NCI-H345 treated with DMSO at 0.1 percent for 48 hours (cell line): Measurements from ENCODE around the gene FHIP1B.

ENCODE experiments used
- DNase-seq: peaks from one replicate; lab custom pipeline; 2025; ENCODE audit not compliant: unreplicated experiment; lab: John Stamatoyannopoulos, UW

FHIP1B gene

DNA sequence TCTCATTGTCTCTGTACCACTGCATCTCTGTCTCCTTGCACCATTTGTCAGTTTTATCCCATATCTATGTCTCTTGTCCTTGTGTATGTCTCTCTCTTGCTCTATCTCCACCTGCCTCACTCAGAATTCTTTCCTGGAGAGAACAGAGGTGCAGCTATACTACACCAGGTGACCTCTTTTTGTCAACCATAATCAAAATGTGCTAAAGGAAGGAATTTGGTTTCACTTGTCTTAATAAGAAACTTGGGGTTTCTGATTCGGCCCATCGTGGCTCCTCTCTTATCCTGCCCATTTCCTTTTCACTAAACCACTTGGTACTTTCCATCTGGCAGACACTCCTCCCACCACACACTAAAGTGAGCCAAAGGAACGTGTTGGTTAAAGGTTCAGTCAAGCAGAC, 31.1 kb downstream of the FHIP1B start:
- DNase-seq, result no peak

DNA sequence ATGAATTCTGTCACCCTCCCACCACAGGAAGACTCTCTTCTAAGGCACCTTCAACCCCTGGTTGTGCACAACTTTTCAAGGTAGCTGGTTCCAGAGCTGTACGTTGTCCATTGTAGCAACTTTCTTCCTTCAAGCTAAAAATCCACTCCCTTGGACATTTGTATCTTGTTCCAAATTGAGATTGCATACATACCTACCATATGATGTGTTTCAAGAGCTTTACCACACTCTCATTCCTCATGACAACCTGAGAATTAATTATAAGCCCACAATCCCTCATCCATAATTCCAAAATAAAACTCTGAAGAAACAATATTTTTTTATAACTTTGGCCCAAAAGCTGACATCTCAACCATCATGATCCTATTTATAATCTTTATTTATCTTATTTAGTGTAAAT, 32.4 kb downstream of the FHIP1B start:
- no peak for DNase-seq

DNA sequence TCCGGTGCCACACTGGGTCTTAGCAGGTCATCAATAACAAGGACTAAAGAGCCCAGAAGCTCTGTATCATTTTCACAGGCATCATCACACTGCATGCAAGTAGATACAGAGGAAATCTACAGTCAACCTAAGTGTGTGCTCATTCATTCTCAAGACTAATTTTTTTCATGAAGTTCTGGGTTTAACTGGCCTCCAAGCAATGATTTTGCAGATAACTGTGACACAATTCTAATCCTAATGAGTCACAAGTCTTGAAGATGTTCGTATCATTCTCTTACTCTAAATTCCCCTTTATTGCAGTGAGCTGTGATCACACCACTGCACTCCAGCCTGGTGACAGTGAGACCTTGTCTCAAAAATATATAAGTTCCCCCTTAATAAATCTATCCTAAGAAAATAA, 33.0 kb downstream of the FHIP1B start:
- no peak for DNase-seq

DNA sequence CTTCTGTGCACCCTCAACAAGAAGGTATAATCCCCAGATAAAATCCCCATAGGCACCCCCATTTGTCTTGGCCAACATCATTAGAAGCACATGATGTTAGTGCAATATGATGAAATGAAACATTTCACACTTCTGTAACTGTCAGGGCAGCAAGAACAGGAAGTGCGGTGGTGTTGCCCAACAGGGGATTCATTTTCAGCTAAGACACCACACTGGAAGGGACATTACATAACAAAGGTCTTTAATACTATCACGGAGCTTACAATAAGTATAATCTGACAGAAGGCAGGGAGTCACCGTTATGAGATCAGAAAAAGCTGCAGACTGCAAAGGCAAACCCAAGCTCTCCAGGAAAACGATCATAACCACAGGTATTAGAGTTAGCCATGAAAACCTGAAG, 33.5 kb downstream of the FHIP1B start:
- no peak for DNase-seq

DNA sequence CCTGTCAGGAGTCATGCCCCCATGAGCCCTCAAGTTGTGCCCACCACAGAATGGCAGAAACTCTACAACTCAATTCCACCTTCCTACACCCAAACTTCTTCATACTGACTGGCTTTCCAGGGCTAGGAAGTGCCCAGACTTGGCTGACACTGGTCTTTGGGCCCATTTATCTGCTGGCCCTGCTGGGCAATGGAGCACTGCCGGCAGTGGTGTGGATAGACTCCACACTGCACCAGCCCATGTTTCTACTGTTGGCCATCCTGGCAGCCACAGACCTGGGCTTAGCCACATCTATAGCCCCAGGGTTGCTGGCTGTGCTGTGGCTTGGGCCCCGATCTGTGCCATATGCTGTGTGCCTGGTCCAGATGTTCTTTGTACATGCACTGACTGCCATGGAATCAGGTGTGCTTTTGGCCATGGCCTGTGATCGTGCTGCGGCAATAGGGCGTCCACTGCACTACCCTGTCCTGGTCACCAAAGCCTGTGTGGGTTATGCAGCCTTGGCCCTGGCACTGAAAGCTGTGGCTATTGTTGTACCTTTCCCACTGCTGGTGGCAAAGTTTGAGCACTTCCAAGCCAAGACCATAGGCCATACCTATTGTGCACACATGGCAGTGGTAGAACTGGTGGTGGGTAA, 35.1 kb downstream of the FHIP1B start, which contains the start of gene OR52W1:
Gene OR52W1, plus strand, starts transcription at position 51 of the 637 bp plus-strand sequence. Its CDS starts 0 bp downstream, at position 51.
- no peak for DNase-seq

DNA sequence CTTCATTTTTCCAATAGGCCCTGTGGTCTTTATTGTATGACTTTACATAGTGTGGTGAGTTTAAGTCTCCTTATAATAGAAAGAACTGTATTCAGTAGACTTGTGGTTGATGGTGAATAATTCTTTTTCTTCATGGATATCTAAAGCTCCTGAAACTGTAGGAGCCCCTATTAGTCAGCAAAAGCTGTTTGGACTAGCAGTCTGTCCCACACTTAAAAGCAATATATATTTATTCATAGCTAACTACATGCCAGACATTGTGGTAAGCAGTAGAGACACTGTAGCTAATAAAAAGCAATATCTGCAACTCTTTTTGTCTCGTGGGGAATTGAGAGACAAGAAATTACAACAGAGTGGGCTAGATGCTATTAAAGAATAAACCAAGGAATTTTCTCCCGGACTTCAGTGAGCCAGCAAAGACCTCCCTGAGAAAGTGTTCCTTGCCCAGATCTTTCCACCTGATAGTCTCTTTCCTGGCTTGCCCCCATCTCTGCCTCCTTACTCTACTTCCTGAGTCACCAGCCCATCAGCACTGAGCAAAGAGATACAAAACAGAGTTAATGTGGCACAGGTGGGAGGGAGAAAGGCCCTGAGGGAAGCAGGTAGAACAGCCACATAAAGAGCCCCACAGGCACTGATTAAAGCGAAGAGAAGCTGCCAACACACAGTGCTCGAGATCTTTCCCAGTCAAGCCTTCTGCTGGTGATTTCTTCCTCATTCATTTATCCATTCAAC, 36.8 kb downstream of the FHIP1B start:
- DNase-seq, result no peak

DNA sequence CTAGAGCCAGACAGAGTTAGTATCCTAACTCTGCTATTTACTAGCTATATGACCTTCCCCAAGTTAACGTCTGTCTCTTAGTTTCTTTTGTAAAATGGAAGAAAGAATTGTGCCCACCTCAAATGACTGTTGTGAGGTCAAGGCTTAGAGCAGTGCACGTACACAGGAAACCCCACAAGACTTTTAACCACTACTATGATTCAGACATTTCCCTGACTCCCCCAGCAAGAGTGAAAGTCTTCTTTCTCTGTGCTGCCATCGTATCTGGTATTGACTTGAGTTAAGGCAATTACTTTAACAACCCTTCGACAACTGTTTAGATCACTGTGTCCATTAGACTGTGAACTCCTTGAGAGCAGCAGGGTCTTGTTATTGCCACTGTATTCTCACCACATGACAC, 38.0 kb downstream of the FHIP1B start:
- no peak for DNase-seq

DNA sequence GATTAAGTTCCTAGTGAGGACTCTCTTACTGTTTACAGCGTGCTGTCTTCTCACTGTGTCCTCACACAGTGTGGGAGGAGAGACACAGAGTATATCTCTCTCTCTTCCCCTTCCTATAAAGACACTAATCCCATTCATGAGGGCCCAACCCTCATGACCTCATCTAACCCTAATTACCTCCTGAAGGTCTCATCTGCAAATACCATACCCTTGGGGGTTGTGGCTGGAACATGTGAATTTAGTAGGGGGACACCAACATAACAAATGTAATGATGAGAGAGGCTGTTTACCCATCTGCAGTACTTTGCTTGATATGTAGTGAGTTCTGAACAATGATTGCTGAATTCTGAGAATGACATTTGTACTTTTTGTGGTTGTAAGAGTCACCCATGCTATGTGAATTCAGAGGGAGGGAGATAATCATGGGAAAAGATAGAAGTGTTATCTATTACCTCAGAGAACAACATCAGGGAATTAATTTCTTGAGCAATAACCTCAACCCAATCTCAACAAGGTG, 40.3 kb downstream of the FHIP1B start:
- no peak for DNase-seq

DNA sequence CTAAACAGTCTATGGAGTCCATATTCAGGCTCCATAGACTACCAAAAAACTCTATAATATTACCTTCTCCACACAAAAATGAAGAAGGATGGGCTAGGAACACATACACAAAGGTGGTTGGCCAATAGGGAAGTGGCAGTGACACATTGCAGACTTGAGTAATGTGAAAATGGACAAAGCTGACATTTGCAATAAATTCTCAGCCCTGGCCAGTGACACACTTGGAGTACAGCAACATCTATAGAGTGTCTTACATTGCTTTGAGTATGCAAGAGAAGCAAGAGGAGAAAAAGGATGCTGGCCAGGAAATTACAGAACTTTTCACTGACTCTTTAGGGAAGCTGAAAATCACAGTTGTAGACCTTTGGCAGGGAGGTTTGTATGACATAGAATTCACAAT, 42.7 kb downstream of the FHIP1B start:
- DNase-seq, result no peak

DNA sequence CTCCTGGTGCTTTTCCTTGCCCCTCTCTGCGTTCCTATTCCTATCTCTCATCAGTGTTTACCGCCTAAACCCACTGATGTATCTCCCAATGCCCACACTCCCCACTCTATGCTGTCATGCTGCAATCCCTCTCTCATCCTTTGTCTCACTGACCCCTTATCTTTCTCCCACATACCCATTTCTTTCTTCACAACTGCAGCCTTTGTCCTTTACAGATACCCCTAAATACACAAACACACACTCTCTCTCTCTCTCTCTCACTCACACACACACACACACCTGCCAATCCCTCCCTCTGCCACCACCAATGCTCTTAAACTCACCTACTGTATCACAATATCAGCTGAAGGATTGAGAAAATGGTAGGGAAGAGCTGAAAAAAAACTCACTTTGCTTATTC, 59.0 kb downstream of the FHIP1B start:
- no peak for DNase-seq

DNA sequence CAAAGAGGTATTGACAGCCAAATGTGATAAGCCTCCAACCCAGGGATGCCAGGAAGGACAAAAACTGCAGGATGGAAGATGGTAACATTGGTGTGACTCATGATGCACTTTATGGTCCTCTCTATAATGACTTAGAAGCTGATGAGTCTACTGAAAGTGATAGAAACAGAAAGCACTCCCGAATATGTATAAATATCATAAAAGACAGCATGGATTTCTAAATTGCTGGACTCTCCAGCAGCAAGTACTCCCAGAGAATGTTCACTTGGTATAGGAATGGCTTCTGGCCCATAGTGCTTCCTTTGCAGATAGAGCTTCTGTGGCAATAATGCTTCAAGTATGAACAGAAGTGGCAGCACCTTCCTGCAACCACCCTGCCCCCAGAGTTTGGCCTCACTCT, 64.2 kb downstream of the FHIP1B start, which contains the start of gene OR52B2:
Gene OR52B2, minus strand, starts transcription at position 101 of the 400 bp plus-strand sequence. Its CDS starts 0 bp downstream, at position 101.
- no peak for DNase-seq
